ENCODE results near the gene GREM1.

DNA sequence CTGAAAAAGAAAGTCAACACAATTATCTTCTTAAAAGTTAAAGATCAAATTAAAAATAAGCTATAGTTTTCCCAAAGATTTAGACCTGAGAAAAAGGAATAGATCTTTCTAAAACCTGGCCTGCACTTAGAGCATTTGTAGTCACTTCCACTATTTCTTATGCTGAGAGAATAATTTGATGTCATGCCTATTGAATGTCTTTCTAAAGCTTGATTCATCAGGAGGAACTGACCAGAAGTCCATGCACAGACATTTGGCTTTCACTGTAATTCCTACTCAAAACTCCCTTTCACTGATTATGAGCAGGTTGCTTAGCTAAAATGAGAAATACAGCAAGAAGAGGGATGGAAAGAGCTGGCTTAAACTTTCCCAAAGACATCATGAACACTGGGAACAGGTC is 4.3 kb downstream of the GREM1 start:
- TF ChIP-seq CTCF (conservative IDR thresholded peaks at IDR 0.05; ENCODE audit: low read depth, low read length) (no peak), EZH2 (IDR thresholded peaks at IDR 0.05; ENCODE audit: borderline replicate concordance, low read depth, low read length, poor library complexity, severe bottlenecking) (no peak)
